Astrocyte (in vitro differentiated cells and primary cell): ENCODE measurements around the gene ATP8B4.

Experiments used
- CTCF ChIP-seq: IDR thresholded peaks from 2 replicates; pipeline ENCODE4 v1.5.1; 2011; ENCODE audit warnings: low read depth, mild to moderate bottlenecking, inconsistent platforms, low read length, moderate library complexity; ENCODE audit not compliant: insufficient read depth
- EZH2 ChIP-seq: IDR thresholded peaks from 2 replicates; pipeline ENCODE4 v1.6.1; 2012; ENCODE audit warnings: mild to moderate bottlenecking, low read length, inconsistent platforms; ENCODE audit not compliant: insufficient read depth

- TF ChIP-seq CTCF (no peak), EZH2 (no peak)
Measured at GRCh38 chr15:50018491-50018890, 100.5 kb downstream of the ATP8B4 start.
